Activated CD8-positive, alpha-beta memory T cell treated with anti-CD3 and anti-CD28 coated beads, Interleukin-2, amount 50 U/mL, for 1 hour (primary cell): ENCODE data around the gene SOCS1.
A peak's percentile ranks its signal among the peaks of the same experiment; 100 is the strongest.

Source experiments
- DNase-seq: peaks from one replicate; pipeline ENCODE4 v3.0.0-alpha.2; 2020; ENCODE audit errors: extremely low read depth

Gene SOCS1

GRCh38 chr16:11245222-11245737 is 10.7 kb downstream of the SOCS1 start:
- no peak for DNase-seq

GRCh38 chr16:11242658-11243057 is 13.3 kb downstream of the SOCS1 start:
- DNase-seq = no peak

GRCh38 chr16:11241480-11242204 is 14.4 kb downstream of the SOCS1 start:
- no peak for DNase-seq

- no peak for DNase-seq
Observed at GRCh38 chr16:11240636-11241473, 15.1 kb downstream of the SOCS1 start.

- DNase-seq = no peak
Observed at GRCh38 chr16:11239644-11240632, 16.1 kb downstream of the SOCS1 start.

GRCh38 chr16:11238272-11239202 is 17.5 kb downstream of the SOCS1 start:
- DNase-seq = no peak

GRCh38 chr16:11236461-11237254 is 19.3 kb downstream of the SOCS1 start:
- no peak for DNase-seq

- DNase-seq = no peak
Observed at GRCh38 chr16:11235703-11235991, 20.4 kb downstream of the SOCS1 start.

- no peak for DNase-seq
Observed at GRCh38 chr16:11234884-11235702, 20.9 kb downstream of the SOCS1 start.

- DNase-seq = no peak
Observed at GRCh38 chr16:11233727-11234376, 22.2 kb downstream of the SOCS1 start.

- peak; percentile 75 for DNase-seq
Observed at GRCh38 chr16:11232852-11233726, 22.9 kb downstream of the SOCS1 start.

GRCh38 chr16:11232302-11232851 is 23.6 kb downstream of the SOCS1 start:
- DNase-seq = no peak

GRCh38 chr16:11231367-11231970 is 24.5 kb downstream of the SOCS1 start:
- no peak for DNase-seq

GRCh38 chr16:11229906-11230305 is 26.1 kb downstream of the SOCS1 start:
- DNase-seq = no peak

- no peak for DNase-seq
Observed at GRCh38 chr16:11229432-11229831, 26.6 kb downstream of the SOCS1 start.

GRCh38 chr16:11225677-11226549 is 30.1 kb downstream of the SOCS1 start:
- no peak for DNase-seq
